Kidney (tissue), 14 donors: ENCODE results near the gene HBEGF. TPM values are rescaled to one million over a fixed set of nuclear protein-coding genes. Genes with fewer than 3 reads are reported as not detected.

Experiments
- DNase-seq, 5 donors: peaks; one replicate each; pipeline ENCODE4 v3.0.0-alpha.2; 2013 to 2020
- FAIRE-seq: peaks from 2 replicates; lab custom pipeline; 2012; peaks lifted over from hg19 to GRCh38; lab: Jason Lieb, UNC
- H3K27ac ChIP-seq, 2 donors: one replicate each; pipeline ENCODE4 v1.7.0; 2013; ENCODE audit warnings: low read depth in 2 of 2, low read length in 2 of 2, inconsistent platforms in 1 of 2
- H3K27me3 ChIP-seq: one replicate; pipeline ENCODE4 v1.7.1; 2013; ENCODE audit warnings: low read length, inconsistent platforms; ENCODE audit not compliant: control insufficient read depth, insufficient read depth
- H3K36me3 ChIP-seq, 3 donors: one replicate each; pipeline versions ENCODE4 v1.7.0 to v1.7.1; 2013; ENCODE audit warnings: low read length in 3 of 3, control low read depth in 1 of 3, inconsistent platforms in 1 of 3; ENCODE audit not compliant: insufficient read depth in 3 of 3, control insufficient read depth in 2 of 3
- H3K4me1 ChIP-seq, 3 donors: one replicate each; pipeline versions ENCODE4 v1.7.0 to v1.7.1; 2013; ENCODE audit warnings: low read length in 3 of 3, inconsistent platforms in 1 of 3, low read depth in 1 of 3; ENCODE audit not compliant: control insufficient read depth in 2 of 3, insufficient read depth in 2 of 3
- H3K4me3 ChIP-seq, 3 donors: one replicate each; pipeline versions ENCODE4 v1.7.0 to v1.8.1; 2013; ENCODE audit warnings: low read length in 3 of 3, control low read depth in 1 of 3, inconsistent platforms in 1 of 3
- H3K9ac ChIP-seq, 3 donors: one replicate each; pipeline versions ENCODE4 v1.7.0 to v1.7.1; 2013; ENCODE audit warnings: low read length in 3 of 3, control low read depth in 1 of 3, inconsistent platforms in 1 of 3
- H3K9me3 ChIP-seq, 3 donors: one replicate each; pipeline versions ENCODE4 v1.7.0 to v1.7.1; 2013; ENCODE audit warnings: low read length in 3 of 3, control low read depth in 1 of 3, inconsistent platforms in 1 of 3; ENCODE audit not compliant: control insufficient read depth in 2 of 3, insufficient read depth in 1 of 3
- CTCF ChIP-seq: IDR thresholded peaks from 3 replicates; pipeline ENCODE4 v1.5.1; 2012; ENCODE audit warnings: mild to moderate bottlenecking, moderate library complexity, borderline replicate concordance; ENCODE audit not compliant: insufficient read depth; ENCODE audit errors: extremely low read depth
- intact Hi-C: fragments of 100-400 bp; cut with DNase I; formaldehyde crosslinking; loops from one replicate; pipeline ENCODE4 v1.11.1; 2022
- polyA plus RNA-seq: library from polyadenylated mRNA; stranded (reverse); fragments of 350-450 nt; fragmentation: Illumina TruSeq; extraction: RNeasy Lipid Tissue Mini Kit (QIAGEN cat#74804); gene quantifications from one replicate; pipeline ENCODE4 v1.2.3, GENCODE V29; 2014; ENCODE audit warnings: low read depth, low replicate concordance; ENCODE audit not compliant: insufficient read depth
- total RNA-seq: library from RNA; stranded (reverse); fragmentation: NEBNext Ultra II Directional; extraction: Animal tissue kit (Norgen Biotek cat#: 25700); gene quantifications from one replicate; pipeline ENCODE4 v1.2.1, GENCODE V29; 2021
- donor health status: control.
- donor health status: control.
- donor health status: control.
- donor health status: control.
- donor health status: control.
- donor health status: DM: yes; HTN: yes; CAD: no.
- donor health status: Normal renal cell carcinoma (clear cell type).

The HBEGF gene
- total and polyA plus RNA-seq, 2 donors from 2014 or later, result 6.0 to 7.8 TPM

- intact Hi-C loops, result no loop called here
- H3K9ac ChIP-seq, result no peak overlapping the region
- H3K4me3 ChIP-seq, result no peak overlapping the region
- no peaks in the 10 kb centered on the region for H3K36me3 ChIP-seq
- H3K9me3 ChIP-seq, result no peaks in the 10 kb centered on the region
- H3K27me3 ChIP-seq, result no peaks in the 10 kb centered on the region
- no peak for FAIRE-seq
- H3K4me1 ChIP-seq, result peaks cover 0 to 5% (median 0%) of the 10 kb centered on the region in 3 donors
- no peak overlapping the region for H3K27ac ChIP-seq
- no peak for DNase-seq
- TF ChIP-seq CTCF, result no peak
Measured at GRCh38 chr5:140355546-140355945, 9.1 kb upstream of the HBEGF start.

DNA sequence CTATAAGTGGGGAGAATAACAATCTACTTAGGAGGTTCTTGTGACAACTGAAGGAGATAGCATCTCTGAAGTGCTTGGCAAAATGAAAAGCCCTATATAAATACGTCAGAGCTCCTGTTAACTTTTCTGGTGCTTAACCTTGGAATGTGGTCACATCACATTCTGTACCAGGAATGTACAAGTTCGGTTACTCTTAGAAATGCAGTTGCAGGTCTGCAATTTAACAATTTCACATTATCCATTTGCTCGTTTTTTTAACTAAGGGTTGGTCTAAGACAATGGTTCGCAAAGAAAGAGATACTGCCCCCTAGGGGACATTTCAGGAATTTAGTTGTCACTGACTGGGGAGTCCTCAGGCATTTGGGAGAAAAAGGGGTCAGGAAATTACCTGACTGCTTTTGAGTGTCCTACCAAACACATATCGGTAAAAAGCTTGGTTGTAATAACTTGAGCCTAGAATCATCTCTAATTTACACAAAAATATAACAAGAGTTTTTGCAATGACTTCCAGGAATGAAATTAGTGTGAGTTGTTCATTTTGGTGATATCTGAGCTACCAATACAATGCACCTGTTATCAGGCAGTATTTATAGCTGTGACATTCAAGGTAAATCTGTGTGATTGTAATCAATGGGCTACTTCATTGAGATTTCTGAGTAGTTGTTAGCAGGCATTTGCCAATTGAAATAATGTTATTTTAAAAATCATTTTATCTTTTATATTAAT is 5.4 kb upstream of the HBEGF start:
- DNase-seq (peak in 3 of 5 donors; percentile 52 to 90 (median 83)), FAIRE-seq (no peak)
- Histone ChIP-seq H3K4me3 (no peak overlapping the region), H3K36me3 (no peaks in the 10 kb centered on the region), H3K9me3 (no peaks in the 10 kb centered on the region), H3K27me3 (no peaks in the 10 kb centered on the region), H3K27ac (no peak overlapping the region), H3K9ac (no peak overlapping the region), H3K4me1 (peaks cover 0 to 8% (median 5%) of the 10 kb centered on the region in 3 donors)
- intact Hi-C loops, result no loop called here
- peak; percentile 90 for TF ChIP-seq CTCF

- DNase-seq, result no peak
- no peak for FAIRE-seq
- intact Hi-C loops, result loop anchor here (5.0 kb wide), 1 partner anchor 102 kb away; no protein-coding TSS in a partner anchor
Measured at GRCh38 chr5:140349244-140349643, 2.8 kb upstream of the HBEGF start.

More at GRCh38 chr5:140349244-140349643, 2.8 kb upstream of the HBEGF start:
- H3K27me3 ChIP-seq, result no peaks in the 10 kb centered on the region
- no peak for TF ChIP-seq CTCF
- peaks cover 5 to 16% (median 6%) of the 10 kb centered on the region in 3 donors for H3K4me1 ChIP-seq
- no peaks in the 10 kb centered on the region for H3K9me3 ChIP-seq
- H3K27ac ChIP-seq, result no peak overlapping the region
- no peak overlapping the region for H3K4me3 ChIP-seq
- no peak overlapping the region for H3K9ac ChIP-seq
- no peaks in the 10 kb centered on the region for H3K36me3 ChIP-seq
